ENCODE results near the gene IL1R2.

Gene IL1R2

DNA sequence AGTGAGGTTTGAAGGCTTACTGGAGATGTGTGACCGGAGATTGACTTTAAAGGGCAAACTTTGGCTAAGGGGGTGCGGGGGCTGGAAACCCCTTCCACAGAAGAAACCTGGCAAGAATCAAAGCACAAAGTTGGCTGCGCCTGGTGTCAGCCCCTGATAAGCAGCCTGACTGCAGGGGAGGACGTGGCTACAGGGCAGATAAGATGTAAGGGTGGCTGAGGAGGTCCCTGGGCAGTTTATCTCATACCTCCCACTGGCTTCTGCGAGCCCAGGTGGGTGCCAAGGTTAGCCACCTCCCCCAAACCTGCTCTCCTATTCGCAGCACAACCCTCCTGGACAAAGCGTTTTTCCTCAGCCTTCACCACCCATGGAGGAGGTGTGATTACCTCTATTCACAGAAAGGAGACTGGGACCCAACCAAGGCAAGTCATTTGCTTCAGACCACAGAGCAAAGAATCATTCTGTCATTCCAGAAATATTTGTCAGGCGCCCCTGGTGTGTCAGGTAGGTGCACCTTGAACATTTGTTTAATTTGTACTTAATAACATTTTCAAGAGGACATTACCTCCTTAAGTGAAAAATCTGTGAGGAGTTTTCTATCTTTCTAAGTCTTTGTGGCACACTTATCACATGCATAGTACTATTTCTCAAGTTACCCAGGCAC, 77.7 kb downstream of the IL1R2 start (continued):
- TF ChIP-seq, protein P1, sequence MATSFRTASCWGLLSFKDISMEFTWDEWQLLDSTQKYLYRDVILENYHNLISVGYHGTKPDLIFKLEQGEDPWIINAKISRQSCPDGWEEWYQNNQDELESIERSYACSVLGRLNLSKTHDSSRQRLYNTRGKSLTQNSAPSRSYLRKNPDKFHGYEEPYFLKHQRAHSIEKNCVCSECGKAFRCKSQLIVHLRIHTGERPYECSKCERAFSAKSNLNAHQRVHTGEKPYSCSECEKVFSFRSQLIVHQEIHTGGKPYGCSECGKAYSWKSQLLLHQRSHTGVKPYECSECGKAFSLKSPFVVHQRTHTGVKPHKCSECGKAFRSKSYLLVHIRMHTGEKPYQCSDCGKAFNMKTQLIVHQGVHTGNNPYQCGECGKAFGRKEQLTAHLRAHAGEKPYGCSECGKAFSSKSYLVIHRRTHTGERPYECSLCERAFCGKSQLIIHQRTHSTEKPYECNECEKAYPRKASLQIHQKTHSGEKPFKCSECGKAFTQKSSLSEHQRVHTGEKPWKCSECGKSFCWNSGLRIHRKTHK (tag by site-specific recombination; IDR thresholded peaks at IDR 0.05), result no peak
- TF ChIP-seq OVOL3 (tag by site-specific recombination; IDR thresholded peaks at IDR 0.05), result no peak

DNA sequence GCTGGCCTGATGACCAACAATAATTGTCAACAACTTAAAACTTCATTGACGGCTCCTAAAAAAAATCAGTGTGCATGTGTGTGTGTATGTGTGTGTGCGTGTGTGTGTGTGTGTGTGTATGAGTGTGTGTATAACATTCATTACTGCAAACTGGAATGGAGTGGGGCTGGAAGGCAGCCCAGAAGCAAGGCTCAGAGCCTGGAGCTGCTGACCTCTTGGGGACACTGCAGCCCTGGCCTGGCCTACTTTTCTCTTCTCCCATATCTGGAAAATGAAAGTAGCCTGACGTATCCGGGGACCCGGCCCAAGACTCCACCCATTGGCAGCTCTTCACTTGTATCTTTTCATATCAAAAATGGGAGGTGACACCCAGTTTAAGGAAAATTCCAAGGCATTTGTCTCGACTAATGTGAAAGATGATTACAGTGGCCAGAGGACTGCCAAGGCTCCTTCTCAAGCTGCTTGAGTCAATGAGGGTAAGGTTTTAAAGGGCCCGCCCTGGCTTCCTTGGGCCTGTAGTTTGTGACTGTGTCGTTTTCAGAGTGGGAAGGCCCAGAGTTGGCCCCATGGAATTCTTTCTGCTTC, 78.4 kb downstream of the IL1R2 start:
- H3K36me3 ChIP-seq (ENCODE audit: control insufficient read depth in 2 of 2, insufficient read depth in 1 of 2, low read length in 2 of 2), result no peaks in the 10 kb centered on the region
- CTCF ChIA-PET, result interaction anchor here (0.9 kb wide), 1 partner anchor 403 kb away, joined by 3 read pairs; the partner anchor contains the start of gene SLC9A4
- H3K4me1 ChIP-seq (ENCODE audit: control insufficient read depth, insufficient read depth, low read length), result no peaks in the 10 kb centered on the region
- H3K4me3 ChIP-seq (ENCODE audit: low read depth, low read length), result no peak overlapping the region
- H3K27ac ChIP-seq (ENCODE audit: extremely low read depth, low read depth, low read length), result no peak overlapping the region
- no peaks in the 10 kb centered on the region for H3K9me3 ChIP-seq (ENCODE audit: control insufficient read depth, insufficient read depth, low read depth, low read length)
- POLR2A ChIA-PET, result no interaction called here
- no peak for TF ChIP-seq ZNF433 (tag by site-specific recombination; IDR thresholded peaks at IDR 0.05; ENCODE audit: low read depth)
- TF ChIP-seq ZSCAN4 (tag by site-specific recombination; IDR thresholded peaks at IDR 0.05), result peak; percentile 55; the same call in 1 of the 2 replicates

GRCh38 chr2:102072741-102073140, 81.0 kb downstream of the IL1R2 start:
- ChIA-PET CTCF (interaction anchor here (1.4 kb wide), 1 partner anchor 53 kb away, joined by 3 read pairs; no protein-coding TSS in a partner anchor), POLR2A (no interaction called here)
- Histone ChIP-seq H3K4me3 (ENCODE audit: low read depth, low read length) (no peak overlapping the region), H3K27ac (ENCODE audit: extremely low read depth, low read depth, low read length) (no peak overlapping the region), H3K36me3 (ENCODE audit: control insufficient read depth in 2 of 2, insufficient read depth in 1 of 2, low read length in 2 of 2) (no peaks in the 10 kb centered on the region), H3K9me3 (ENCODE audit: control insufficient read depth, insufficient read depth, low read depth, low read length) (no peaks in the 10 kb centered on the region), H3K4me1 (ENCODE audit: control insufficient read depth, insufficient read depth, low read length) (no peaks in the 10 kb centered on the region)
- TF ChIP-seq ZNF239 (tag by site-specific recombination; IDR thresholded peaks at IDR 0.05) (no peak), ZNF473 (tag by site-specific recombination; IDR thresholded peaks at IDR 0.05) (no peak), ZBTB17 (tag by site-specific recombination; IDR thresholded peaks at IDR 0.05) (no peak), ZNF830 (tag by site-specific recombination; IDR thresholded peaks at IDR 0.05; ENCODE audit: low read depth) (no peak), ZNF501 (tag by site-specific recombination; IDR thresholded peaks at IDR 0.05) (no peak), ZNF529 (tag by site-specific recombination; IDR thresholded peaks at IDR 0.05; ENCODE audit: insufficient replicate concordance) (no peak), ZNF488 (tag by site-specific recombination; IDR thresholded peaks at IDR 0.05) (no peak), ZNF555 (tag by site-specific recombination; conservative IDR thresholded peaks at IDR 0.05) (no peak), ZNF560 (tag by site-specific recombination; IDR thresholded peaks at IDR 0.05; ENCODE audit: borderline replicate concordance) (no peak), HOXC10 (CRISPR knock-in tag; IDR thresholded peaks at IDR 0.05) (no peak), ZNF362 (tag by site-specific recombination; IDR thresholded peaks at IDR 0.05) (no peak), ZNF600 (tag by site-specific recombination; IDR thresholded peaks at IDR 0.05) (no peak), ELK4 (IDR thresholded peaks at IDR 0.05; ENCODE audit: borderline replicate concordance, low read depth, low read length) (no peak), TCF7L2 (IDR thresholded peaks at IDR 0.05; ENCODE audit: borderline replicate concordance, low read depth, low read length) (no peak), MEIS1 (CRISPR knock-in tag; IDR thresholded peaks at IDR 0.05; ENCODE audit: borderline replicate concordance) (no peak), ZEB2 (tag by site-specific recombination; IDR thresholded peaks at IDR 0.05) (no peak), ZNF426 (tag by site-specific recombination; IDR thresholded peaks at IDR 0.05) (no peak), ZNF174 (tag by site-specific recombination; IDR thresholded peaks at IDR 0.05) (no peak)
- TF ChIP-seq, protein P2, sequence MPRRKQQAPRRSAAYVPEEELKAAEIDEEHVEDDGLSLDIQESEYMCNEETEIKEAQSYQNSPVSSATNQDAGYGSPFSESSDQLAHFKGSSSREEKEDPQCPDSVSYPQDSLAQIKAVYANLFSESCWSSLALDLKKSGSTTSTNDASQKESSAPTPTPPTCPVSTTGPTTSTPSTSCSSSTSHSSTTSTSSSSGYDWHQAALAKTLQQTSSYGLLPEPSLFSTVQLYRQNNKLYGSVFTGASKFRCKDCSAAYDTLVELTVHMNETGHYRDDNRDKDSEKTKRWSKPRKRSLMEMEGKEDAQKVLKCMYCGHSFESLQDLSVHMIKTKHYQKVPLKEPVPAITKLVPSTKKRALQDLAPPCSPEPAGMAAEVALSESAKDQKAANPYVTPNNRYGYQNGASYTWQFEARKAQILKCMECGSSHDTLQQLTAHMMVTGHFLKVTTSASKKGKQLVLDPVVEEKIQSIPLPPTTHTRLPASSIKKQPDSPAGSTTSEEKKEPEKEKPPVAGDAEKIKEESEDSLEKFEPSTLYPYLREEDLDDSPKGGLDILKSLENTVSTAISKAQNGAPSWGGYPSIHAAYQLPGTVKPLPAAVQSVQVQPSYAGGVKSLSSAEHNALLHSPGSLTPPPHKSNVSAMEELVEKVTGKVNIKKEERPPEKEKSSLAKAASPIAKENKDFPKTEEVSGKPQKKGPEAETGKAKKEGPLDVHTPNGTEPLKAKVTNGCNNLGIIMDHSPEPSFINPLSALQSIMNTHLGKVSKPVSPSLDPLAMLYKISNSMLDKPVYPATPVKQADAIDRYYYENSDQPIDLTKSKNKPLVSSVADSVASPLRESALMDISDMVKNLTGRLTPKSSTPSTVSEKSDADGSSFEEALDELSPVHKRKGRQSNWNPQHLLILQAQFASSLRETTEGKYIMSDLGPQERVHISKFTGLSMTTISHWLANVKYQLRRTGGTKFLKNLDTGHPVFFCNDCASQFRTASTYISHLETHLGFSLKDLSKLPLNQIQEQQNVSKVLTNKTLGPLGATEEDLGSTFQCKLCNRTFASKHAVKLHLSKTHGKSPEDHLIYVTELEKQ (tag by site-specific recombination; IDR thresholded peaks at IDR 0.05; ENCODE audit: borderline replicate concordance), result no peak

Measured in HEK293 (cell line).